ENCODE measurements around the gene PPP1R9A.

GRCh38 chr7:94871132-94871531 is 36.3 kb upstream of the PPP1R9A start:
- TF ChIP-seq CTCF (IDR thresholded peaks at IDR 0.05; ENCODE audit: insufficient read depth, low read length, poor library complexity, severe bottlenecking) (no peak), EZH2phosphoT487 (conservative IDR thresholded peaks at IDR 0.05; ENCODE audit: low read length) (no peak)

Data from SU-DHL-6 (cell line).